Measurements from ENCODE around the gene PKIB.

PKIB gene

DNA sequence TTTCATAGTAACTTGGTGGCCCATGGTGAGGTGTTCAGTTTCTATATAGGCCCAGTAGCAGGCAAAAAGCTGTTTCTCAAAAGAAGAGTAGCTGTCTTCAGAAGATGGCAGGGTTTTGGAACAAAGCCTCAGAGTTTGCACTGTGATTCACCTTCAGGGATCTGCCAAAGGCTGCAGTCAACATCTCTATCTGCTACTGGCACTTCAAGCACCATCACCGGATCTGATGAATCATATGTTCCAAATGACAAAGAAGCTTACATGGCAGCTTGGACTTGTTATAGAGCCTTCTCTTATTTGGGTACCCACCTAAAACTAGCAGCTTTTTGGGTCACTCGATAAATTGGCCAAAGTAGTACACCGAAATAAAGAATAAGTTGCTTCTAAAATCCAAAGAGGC lies 39.5 kb downstream of the PKIB start:
- no peak for TF ChIP-seq CTCF (IDR thresholded peaks at IDR 0.05; ENCODE audit: control insufficient read depth, extremely low read depth, insufficient read depth)
- DNase-seq (ENCODE audit: low read depth), result no peak
- no peak overlapping the region for H3K4me3 ChIP-seq (ENCODE audit: low read depth, low read length)

- no peak overlapping the region for H3K4me3 ChIP-seq (ENCODE audit: low read depth, low read length)
- no peak for TF ChIP-seq CTCF (IDR thresholded peaks at IDR 0.05; ENCODE audit: control insufficient read depth, extremely low read depth, insufficient read depth)
- no peak for DNase-seq (ENCODE audit: low read depth)
Measured at GRCh38 chr6:122650403-122650802, 40.2 kb downstream of the PKIB start.

DNA sequence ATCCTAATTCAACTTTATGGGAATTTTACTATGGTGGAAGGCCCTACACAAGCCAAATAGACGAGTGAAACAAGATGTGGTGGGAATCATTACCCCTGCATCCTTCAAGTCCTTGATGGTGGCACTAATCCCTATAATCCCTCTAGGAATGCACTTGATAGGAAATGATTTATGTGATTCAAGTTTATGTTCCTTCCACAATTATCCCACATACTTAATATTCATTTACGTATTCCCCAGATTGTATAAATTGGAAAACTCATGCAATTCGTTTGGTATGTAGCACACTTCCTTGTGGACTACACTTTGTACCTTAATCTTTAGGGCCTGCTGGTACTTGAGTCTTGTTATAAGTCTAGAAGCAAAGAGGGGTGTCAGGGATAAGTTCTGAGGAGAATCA lies 40.8 kb downstream of the PKIB start:
- no peak overlapping the region for H3K4me3 ChIP-seq (ENCODE audit: low read depth, low read length)
- TF ChIP-seq CTCF (IDR thresholded peaks at IDR 0.05; ENCODE audit: control insufficient read depth, extremely low read depth, insufficient read depth), result no peak
- no peak for DNase-seq (ENCODE audit: low read depth)

DNA sequence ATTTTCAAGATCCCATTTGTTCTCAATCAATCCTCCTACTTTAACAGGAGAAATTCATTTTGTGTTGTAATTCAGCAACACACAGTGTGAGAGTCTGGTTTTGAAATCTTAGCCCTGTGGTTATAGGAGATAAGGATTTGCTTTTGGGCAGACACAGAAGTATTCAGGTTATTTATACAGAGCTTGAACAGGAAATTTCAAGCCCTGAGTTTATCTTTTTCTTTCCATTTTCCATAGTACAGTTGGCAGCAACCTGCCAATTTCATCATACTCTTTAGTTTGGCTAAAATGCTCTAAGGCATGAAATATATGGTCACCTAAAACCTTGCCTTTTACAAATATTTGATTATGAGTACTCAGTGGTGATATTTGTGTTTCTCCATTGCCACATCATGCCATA lies 41.4 kb downstream of the PKIB start:
- H3K4me3 ChIP-seq (ENCODE audit: low read depth, low read length), result no peak overlapping the region
- DNase-seq (ENCODE audit: low read depth), result no peak
- no peak for TF ChIP-seq CTCF (IDR thresholded peaks at IDR 0.05; ENCODE audit: control insufficient read depth, extremely low read depth, insufficient read depth)

GRCh38 chr6:122652431-122652830 lies 42.2 kb downstream of the PKIB start:
- no peak for TF ChIP-seq CTCF (IDR thresholded peaks at IDR 0.05; ENCODE audit: control insufficient read depth, extremely low read depth, insufficient read depth)
- no peak overlapping the region for H3K4me3 ChIP-seq (ENCODE audit: low read depth, low read length)
- no peak for DNase-seq (ENCODE audit: low read depth)

- TF ChIP-seq CTCF (IDR thresholded peaks at IDR 0.05; ENCODE audit: control insufficient read depth, extremely low read depth, insufficient read depth), result no peak
- H3K4me3 ChIP-seq (ENCODE audit: low read depth, low read length), result no peak overlapping the region
- no peak for DNase-seq (ENCODE audit: low read depth)
Measured at GRCh38 chr6:122653094-122653493, 42.9 kb downstream of the PKIB start.

DNA sequence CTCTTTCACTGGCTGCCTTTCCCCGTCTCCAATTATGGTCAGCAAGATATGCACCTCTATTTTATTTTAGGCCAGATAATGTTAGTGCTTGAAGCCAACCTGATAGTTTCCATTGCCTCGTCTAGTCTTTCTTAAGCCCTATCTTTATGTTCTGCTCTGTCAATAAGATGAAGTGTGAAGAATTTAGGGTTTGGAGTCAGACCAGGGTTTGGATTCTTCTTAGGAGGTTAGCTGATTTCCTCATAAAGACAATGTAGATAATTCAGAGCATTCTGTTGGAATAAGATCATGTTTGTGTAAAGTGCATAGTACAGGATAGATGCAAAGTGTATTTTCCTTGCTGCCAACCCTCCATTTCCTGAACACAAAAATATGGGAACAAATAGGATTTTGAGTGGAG lies 43.8 kb downstream of the PKIB start:
- no peak for TF ChIP-seq CTCF (IDR thresholded peaks at IDR 0.05; ENCODE audit: control insufficient read depth, extremely low read depth, insufficient read depth)
- no peak for DNase-seq (ENCODE audit: low read depth)
- no peak overlapping the region for H3K4me3 ChIP-seq (ENCODE audit: low read depth, low read length)

All from LNCaP clone FGC (cell line).